Lower leg skin (tissue), 4 donors: ENCODE results near the gene CTNNAL1. TPM values are rescaled to one million over a fixed set of nuclear protein-coding genes. Genes with fewer than 3 reads are reported as not detected.

Source experiments
- DNase-seq, 2 donors: peaks; one replicate each; pipeline ENCODE4 v3.0.0-alpha.2; 2019; ENCODE audit warnings: low spot score in 2 of 2
- H3K4me3 ChIP-seq: fragments of 200-600 bp; sonication (generic); 2 replicates; pipeline ENCODE4 v1.5.1; 2017; ENCODE audit warnings: mild to moderate bottlenecking, low read depth; ENCODE audit not compliant: poor library complexity, severe bottlenecking
- CTCF ChIP-seq, 3 donors: fragments of 450-650 bp; IDR thresholded peaks; one replicate each; pipeline ENCODE4 v1.5.1; 2016; ENCODE audit warnings: antibody characterized with exemption in 3 of 3, mild to moderate bottlenecking in 3 of 3, moderate library complexity in 2 of 3
- POLR2A ChIP-seq, 2 donors: fragments of 450-650 bp; IDR thresholded peaks; one replicate each; pipeline ENCODE4 v1.6.1; 2016 to 2017; ENCODE audit warnings: antibody characterized with exemption in 2 of 2, mild to moderate bottlenecking in 1 of 2, moderate library complexity in 1 of 2
- WGBS, 2 donors: methylation state at CpG; one replicate each; pipeline ENCODE4 v1.1.5; 2018; 5-methylcytosine and 5-hydroxymethylcytosine counted together
- intact Hi-C: fragments of 100-400 bp; cut with DNase I; formaldehyde crosslinking; loops from one replicate; pipeline ENCODE4 v1.15.0; 2023; ENCODE audit warnings: low total_unique reads
- total RNA-seq, 4 donors: library from RNA; depleted of rRNA; stranded (reverse); fragments of >200 nt; gene quantifications; one replicate each; pipeline ENCODE4 v1.1.0, GENCODE V29; 2016

Gene CTNNAL1
- total RNA-seq, 4 donors from 2014 or later, result 15.1 to 21.7 (median 17.6) TPM

- no peak overlapping the region for H3K4me3 ChIP-seq
- WGBS, 2 donors, result 78 to 82% methylated on average over 7 of the region's 7 CpGs
- TF ChIP-seq POLR2A (IDR thresholded peaks at IDR 0.05) (no peak), CTCF (IDR thresholded peaks at IDR 0.05) (no peak)
- intact Hi-C loops, result no loop called here
- no peak for DNase-seq
These were observed 37.1 kb upstream of the CTNNAL1 start for GRCh38 chr9:109050444-109050843.

- intact Hi-C loops, result no loop called here
- no peak for TF ChIP-seq POLR2A (IDR thresholded peaks at IDR 0.05)
- TF ChIP-seq CTCF (IDR thresholded peaks at IDR 0.05), result no peak
- DNase-seq, result no peak
- H3K4me3 ChIP-seq, result no peak overlapping the region
- 87 to 89% methylated on average over 3 of the region's 3 CpGs for WGBS, 2 donors
These were observed 35.5 kb upstream of the CTNNAL1 start for GRCh38 chr9:109048822-109049221.

- TF ChIP-seq CTCF (IDR thresholded peaks at IDR 0.05) (no peak), POLR2A (IDR thresholded peaks at IDR 0.05) (no peak)
- WGBS, 2 donors, result 92 to 94% methylated on average over 2 of the region's 2 CpGs
- intact Hi-C loops, result no loop called here
- no peak for DNase-seq
- no peak overlapping the region for H3K4me3 ChIP-seq
These were observed 34.0 kb upstream of the CTNNAL1 start for GRCh38 chr9:109047259-109047658.

GRCh38 chr9:109046346-109046745 is 33.0 kb upstream of the CTNNAL1 start:
- WGBS, 2 donors, result 82 to 87% methylated on average over 1 of the region's 1 CpG
- H3K4me3 ChIP-seq, result no peak overlapping the region
- intact Hi-C loops, result no loop called here
- no peak for TF ChIP-seq POLR2A (IDR thresholded peaks at IDR 0.05)
- no peak for TF ChIP-seq CTCF (IDR thresholded peaks at IDR 0.05)
- no peak for DNase-seq

- WGBS, 2 donors, result 96 to 97% methylated on average over 4 of the region's 4 CpGs
- no peak for TF ChIP-seq CTCF (IDR thresholded peaks at IDR 0.05)
- no peak for TF ChIP-seq POLR2A (IDR thresholded peaks at IDR 0.05)
- no peak overlapping the region for H3K4me3 ChIP-seq
- intact Hi-C loops, result no loop called here
- no peak for DNase-seq
These were observed 30.3 kb upstream of the CTNNAL1 start for GRCh38 chr9:109043578-109043977.

- no peak for DNase-seq
- 99 to 100% methylated on average over 4 of the region's 4 CpGs for WGBS, 2 donors
- H3K4me3 ChIP-seq, result no peak overlapping the region
- TF ChIP-seq CTCF (IDR thresholded peaks at IDR 0.05) (no peak), POLR2A (IDR thresholded peaks at IDR 0.05) (no peak)
- intact Hi-C loops, result no loop called here
These were observed 27.3 kb upstream of the CTNNAL1 start for GRCh38 chr9:109040571-109040970.
